GM23338 (cell line): ENCODE data around the gene TCF3. TPM values are rescaled to one million over a fixed set of nuclear protein-coding genes. Genes with fewer than 3 reads are reported as not detected.

ENCODE experiments used
- ATAC-seq: fragments of 200-7000 bp; cut with Tn5 transposase; 3 replicates; pipeline ENCODE4 v1.9.1; 2020
- DNase-seq: peaks from one replicate; pipeline ENCODE4 v3.0.0-alpha.2; 2015; ENCODE audit warnings: low spot score
- H2AFZ ChIP-seq: fragments of 200-600 bp; sonication (generic); 2 replicates; pipeline ENCODE4 v1.8.0; 2016; ENCODE audit warnings: antibody characterized with exemption, mild to moderate bottlenecking, moderate library complexity
- H3F3A ChIP-seq: fragments of 200-600 bp; sonication (generic); replicated peaks from 2 replicates; pipeline ENCODE4 v1.8.0; 2017; ENCODE audit warnings: antibody characterized with exemption, mixed run types, low read depth
- H3K27ac ChIP-seq: fragments of 200-600 bp; sonication (generic); 2 replicates; pipeline ENCODE4 v1.6.1; 2016; ENCODE audit warnings: low read depth
- H3K27me3 ChIP-seq: fragments of 200-600 bp; sonication (generic); 2 replicates; pipeline ENCODE4 v1.8.0; 2016; ENCODE audit warnings: mild to moderate bottlenecking, mixed run types, moderate library complexity; ENCODE audit not compliant: insufficient read depth
- H3K36me3 ChIP-seq: fragments of 200-600 bp; sonication (generic); 2 replicates; pipeline ENCODE4 v1.8.0; 2016; ENCODE audit warnings: mild to moderate bottlenecking; ENCODE audit not compliant: insufficient read depth
- H3K4me1 ChIP-seq: fragments of 200-600 bp; sonication (generic); 2 replicates; pipeline ENCODE4 v1.8.0; 2016; ENCODE audit warnings: mild to moderate bottlenecking, moderate library complexity; ENCODE audit not compliant: insufficient read depth
- H3K4me2 ChIP-seq: fragments of 200-600 bp; sonication (generic); 2 replicates; pipeline ENCODE4 v1.7.1; 2017; ENCODE audit warnings: mixed run types
- H3K4me3 ChIP-seq: fragments of 200-600 bp; sonication (generic); 2 replicates; pipeline ENCODE4 v1.6.1; 2016; ENCODE audit warnings: mixed run types
- H3K79me2 ChIP-seq: fragments of 200-600 bp; sonication (generic); replicated peaks from 2 replicates; pipeline ENCODE4 v1.8.0; 2017; ENCODE audit warnings: mild to moderate bottlenecking; ENCODE audit not compliant: insufficient read depth
- H3K9me2 ChIP-seq: fragments of 200-600 bp; sonication (generic); 2 replicates; pipeline ENCODE4 v1.8.0; 2017; ENCODE audit not compliant: insufficient read depth
- H4K20me1 ChIP-seq: fragments of 200-600 bp; sonication (generic); replicated peaks from 2 replicates; pipeline ENCODE4 v1.8.0; 2017; ENCODE audit warnings: mild to moderate bottlenecking; ENCODE audit not compliant: insufficient read depth
- H3K27ac Mint-ChIP-seq: 2 replicates; pipeline ENCODE4 v1.8.0; 2020; ENCODE audit warnings: inconsistent platforms, mild to moderate bottlenecking, moderate library complexity, mixed read lengths
- H3K27me3 Mint-ChIP-seq: 3 replicates; pipeline ENCODE4 v1.8.0; 2022; ENCODE audit warnings: low read depth, mild to moderate bottlenecking, moderate library complexity, mixed read lengths, inconsistent platforms; ENCODE audit not compliant: insufficient read depth, poor library complexity
- H3K36me3 Mint-ChIP-seq: 3 replicates; pipeline ENCODE4 v1.8.0; 2021; ENCODE audit warnings: low read depth, mild to moderate bottlenecking, inconsistent platforms, moderate library complexity, mixed read lengths
- H3K4me1 Mint-ChIP-seq: 3 replicates; pipeline ENCODE4 v1.8.0; 2020; ENCODE audit warnings: mild to moderate bottlenecking, inconsistent platforms, mixed read lengths
- H3K4me3 Mint-ChIP-seq: 3 replicates; pipeline ENCODE4 v1.8.0; 2021; ENCODE audit warnings: moderate library complexity, mild to moderate bottlenecking, inconsistent platforms, mixed read lengths
- H3K9me3 Mint-ChIP-seq: 3 replicates; pipeline ENCODE4 v1.8.0; 2020; ENCODE audit warnings: moderate library complexity, mild to moderate bottlenecking, inconsistent platforms, mixed read lengths
- CREB1 ChIP-seq: fragments of 250-450 bp; sonication (Bioruptor Pico); IDR thresholded peaks from 2 replicates; pipeline ENCODE4 v1.5.0; 2020; ENCODE audit warnings: low read depth, mild to moderate bottlenecking, moderate library complexity
- CTCF ChIP-seq, 2 experiments: fragments of 200-600 bp in 1 of 2; sonication (generic) in 1 of 2; conservative IDR thresholded peaks; 2 replicates each; pipeline versions ENCODE4 v1.5.1 to v1.6.1; 2016 to 2017; ENCODE audit warnings: antibody characterized with exemption in 2 of 2, low read depth in 2 of 2, mild to moderate bottlenecking in 2 of 2, moderate library complexity in 1 of 2
- ETS1 ChIP-seq: IDR thresholded peaks from 2 replicates; pipeline ENCODE4 v1.6.1; 2016; ENCODE audit warnings: antibody characterized with exemption
- EZH2phosphoT487 ChIP-seq: fragments of 200-600 bp; sonication (generic); IDR thresholded peaks from one replicate; pipeline ENCODE4 v1.8.1; 2018; ENCODE audit warnings: antibody characterized with exemption; ENCODE audit not compliant: unreplicated experiment
- NANOG ChIP-seq: IDR thresholded peaks from 2 replicates; pipeline ENCODE4 v1.6.1; 2016; ENCODE audit warnings: antibody characterized with exemption, borderline replicate concordance
- REST ChIP-seq: IDR thresholded peaks from one replicate; pipeline ENCODE4 v1.6.1; 2018; ENCODE audit warnings: antibody characterized with exemption; ENCODE audit not compliant: unreplicated experiment
- ZNF114 ChIP-seq: fragments of 250-450 bp; sonication (Bioruptor Pico); IDR thresholded peaks from 2 replicates; pipeline ENCODE4 v1.5.0; 2020; ENCODE audit warnings: mild to moderate bottlenecking, moderate library complexity
- ZNF331 ChIP-seq: fragments of 250-450 bp; sonication (Bioruptor Pico); IDR thresholded peaks from 2 replicates; pipeline ENCODE4 v1.5.0; 2020; ENCODE audit warnings: low read depth, mild to moderate bottlenecking, moderate library complexity
- ZNF462 ChIP-seq: fragments of 250-450 bp; sonication (Bioruptor Pico); IDR thresholded peaks from 2 replicates; pipeline ENCODE4 v1.5.0; 2020; ENCODE audit warnings: mild to moderate bottlenecking, moderate library complexity
- polyA plus RNA-seq: library from polyadenylated mRNA; unstranded; fragments of >200 nt; fragmentation: Nextera tagmentation; extraction: Ambion mirVana; gene quantifications from 2 replicates; pipeline ENCODE4 v1.2.1, GENCODE V29; 2016
- total RNA-seq: library from RNA; depleted of rRNA; stranded (reverse); fragments of >200 nt; shearing (Covaris generic); gene quantifications from 2 replicates; pipeline ENCODE4 v1.2.3, GENCODE V29; 2014

Gene TCF3
- total and polyA plus RNA-seq, 2 experiments from 2014 or later, result 166 to 383 TPM

- TF ChIP-seq REST, result no peak
- TF ChIP-seq ETS1, result no peak
These were observed 70.2 kb downstream of the TCF3 start (continued) for GRCh38 chr19:1582201-1582600.

GRCh38 chr19:1580957-1581356 lies 71.5 kb downstream of the TCF3 start:
- no peaks in the 10 kb centered on the region for H3K4me1 Mint-ChIP-seq
- no peaks in the 10 kb centered on the region for H3K9me3 Mint-ChIP-seq
- no peaks in the 10 kb centered on the region; the same call in 1 of the 2 replicates for H3K36me3 ChIP-seq
- peaks cover 61% of the 10 kb centered on the region for H3K36me3 Mint-ChIP-seq
- no peaks in the 10 kb centered on the region for H3K27me3 ChIP-seq
- no peaks in the 10 kb centered on the region for H3K4me1 ChIP-seq
- ATAC-seq, result no peak
- H2AFZ ChIP-seq, result no peak overlapping the region
- no peak overlapping the region for H3K4me3 ChIP-seq
- peaks cover 2% of the 10 kb centered on the region; the same call in 1 of the 2 replicates for H3K79me2 ChIP-seq
- peaks cover 11% of the 10 kb centered on the region for H4K20me1 ChIP-seq
- no peak overlapping the region for H3K4me3 Mint-ChIP-seq
- no peaks in the 10 kb centered on the region for H3F3A ChIP-seq
- DNase-seq, result no peak
- no peak overlapping the region for H3K4me2 ChIP-seq
- peaks cover 4% of the 10 kb centered on the region for H3K27me3 Mint-ChIP-seq
- no peaks in the 10 kb centered on the region for H3K9me2 ChIP-seq
- H3K27ac Mint-ChIP-seq, result no peak overlapping the region
- no peak overlapping the region for H3K27ac ChIP-seq
- TF ChIP-seq ZNF462 (CRISPR knock-in tag) (no peak), CTCF (conservative IDR thresholded peaks at IDR 0.05; ENCODE audit: low read depth in 2 of 2) (no peak), NANOG (no peak), ZNF331 (CRISPR knock-in tag) (no peak), CREB1 (no peak), ETS1 (no peak), ZNF114 (CRISPR knock-in tag) (no peak), EZH2phosphoT487 (no peak)
